ENCODE measurements around the gene CCDC192. TPM values are rescaled to one million over a fixed set of nuclear protein-coding genes. Genes with fewer than 3 reads are reported as not detected.

The CCDC192 gene
- total RNA-seq, 1 experiment from 2014 or later = 0.52 TPM

- Mint-ChIP-seq H3K4me3 (no peak overlapping the region), H3K36me3 (no peaks in the 10 kb centered on the region), H3K9me3 (no peaks in the 10 kb centered on the region), H3K4me1 (peaks cover 10% of the 10 kb centered on the region), H3K27me3 (ENCODE audit: low read depth) (peaks cover 100% of the 10 kb centered on the region), H3K27ac (no peak overlapping the region)
- ATAC-seq (no peak), DNase-seq (ENCODE audit: low spot score) (no peak)
- POLR2A ChIA-PET = no interaction called here
- TF ChIP-seq ATF3 (CRISPR knock-in tag; conservative IDR thresholded peaks at IDR 0.05) (no peak), MLX (CRISPR knock-in tag; IDR thresholded peaks at IDR 0.05) (no peak), ZNF263 (CRISPR knock-in tag; IDR thresholded peaks at IDR 0.05; ENCODE audit: low read depth) (no peak), GTF2I (CRISPR knock-in tag; conservative IDR thresholded peaks at IDR 0.05) (no peak), USF2 (CRISPR knock-in tag; IDR thresholded peaks at IDR 0.05) (no peak), HMGA2 (CRISPR knock-in tag; IDR thresholded peaks at IDR 0.05) (no peak), NFYB (CRISPR knock-in tag; conservative IDR thresholded peaks at IDR 0.05; ENCODE audit: low read depth) (no peak), E2F4 (CRISPR knock-in tag; IDR thresholded peaks at IDR 0.05; ENCODE audit: borderline replicate concordance, low read depth) (no peak), ZNF317 (CRISPR knock-in tag; IDR thresholded peaks at IDR 0.05; ENCODE audit: borderline replicate concordance, low read depth) (no peak), IRF2 (CRISPR knock-in tag; IDR thresholded peaks at IDR 0.05; ENCODE audit: borderline replicate concordance, low read depth) (no peak), STAT6 (CRISPR knock-in tag; conservative IDR thresholded peaks at IDR 0.05; ENCODE audit: low read depth) (no peak), ARID4B (CRISPR knock-in tag; IDR thresholded peaks at IDR 0.05; ENCODE audit: borderline replicate concordance) (no peak), SOX15 (CRISPR knock-in tag; IDR thresholded peaks at IDR 0.05) (no peak), SMAD3 (CRISPR knock-in tag; IDR thresholded peaks at IDR 0.05; ENCODE audit: borderline replicate concordance) (no peak), NFATC4 (CRISPR knock-in tag; IDR thresholded peaks at IDR 0.05) (no peak), AFF4 (CRISPR knock-in tag; IDR thresholded peaks at IDR 0.05; ENCODE audit: borderline replicate concordance) (no peak), NR2C2 (CRISPR knock-in tag; IDR thresholded peaks at IDR 0.05) (no peak), KAT7 (CRISPR knock-in tag; IDR thresholded peaks at IDR 0.05; ENCODE audit: borderline replicate concordance) (no peak), PREB (CRISPR knock-in tag; IDR thresholded peaks at IDR 0.05; ENCODE audit: borderline replicate concordance) (no peak), IRF1 (CRISPR knock-in tag; IDR thresholded peaks at IDR 0.05) (no peak)
- CTCF ChIA-PET = no interaction called here
Measured at GRCh38 chr5:127930311-127930710, 227.1 kb downstream of the CCDC192 start.

Measured in WTC11 (cell line).